ENCODE results near the gene ZNF512B. TPM values are rescaled to one million over a fixed set of nuclear protein-coding genes. Genes with fewer than 3 reads are reported as not detected.

ZNF512B gene
- total RNA-seq, 1 donor from 2014 or later: 17.8 TPM

GRCh38 chr20:63951398-63952209 lies 18.1 kb downstream of the ZNF512B start:
- DNase-seq (ENCODE audit: low read depth): no peak

GRCh38 chr20:63950701-63951397 lies 18.9 kb downstream of the ZNF512B start:
- peak; percentile 56 for DNase-seq (ENCODE audit: low read depth)

GRCh38 chr20:63947638-63948456 lies 21.9 kb downstream of the ZNF512B start:
- no peak for DNase-seq (ENCODE audit: low read depth)

- DNase-seq (ENCODE audit: low read depth): no peak
Observed at GRCh38 chr20:63946986-63947637, 22.6 kb downstream of the ZNF512B start.

- no peak for DNase-seq (ENCODE audit: low read depth)
Observed at GRCh38 chr20:63945921-63946920, 23.5 kb downstream of the ZNF512B start.

- no peak for DNase-seq (ENCODE audit: low read depth)
Observed at GRCh38 chr20:63945031-63945658, 24.6 kb downstream of the ZNF512B start.

- no peak for DNase-seq (ENCODE audit: low read depth)
Observed at GRCh38 chr20:63944078-63944941, 25.4 kb downstream of the ZNF512B start.

- DNase-seq (ENCODE audit: low read depth): no peak
Observed at GRCh38 chr20:63943808-63944077, 26.0 kb downstream of the ZNF512B start.

- no peak for DNase-seq (ENCODE audit: low read depth)
Observed at GRCh38 chr20:63942969-63943807, 26.5 kb downstream of the ZNF512B start.

- DNase-seq (ENCODE audit: low read depth): no peak
Observed at GRCh38 chr20:63942250-63942951, 27.3 kb downstream of the ZNF512B start.

GRCh38 chr20:63941282-63942081 lies 28.2 kb downstream of the ZNF512B start:
- DNase-seq (ENCODE audit: low read depth): no peak

GRCh38 chr20:63940472-63941266 lies 29.1 kb downstream of the ZNF512B start:
- DNase-seq (ENCODE audit: low read depth): no peak

- DNase-seq (ENCODE audit: low read depth): no peak
Observed at GRCh38 chr20:63940071-63940471, 29.7 kb downstream of the ZNF512B start.

GRCh38 chr20:63939061-63939935 lies 30.4 kb downstream of the ZNF512B start:
- DNase-seq (ENCODE audit: low read depth): no peak

Measured in myocyte (in vitro differentiated cells).